ENCODE data around the gene FYN.

- TF ChIP-seq CTCF (IDR thresholded peaks at IDR 0.05) (no peak), SREBF2 (IDR thresholded peaks at IDR 0.05) (no peak), CBX8 (IDR thresholded peaks at IDR 0.05) (no peak)
Measured at GRCh38 chr6:111743862-111744692, 129.2 kb downstream of the FYN start.
